ACHN (cell line): ENCODE measurements around the gene LBX1.

Source experiments
- DNase-seq: peaks from one replicate; pipeline ENCODE4 v3.0.0-alpha.2; 2015
- in situ Hi-C: cut with HindIII; loops from 2 replicates; pipeline ENCODE4 v1.10.0; 2017; ENCODE audit warnings: low sequenced_read_pairs, low pct_ligation_motif_present, low pct_unique_long_range_greater_than_20kb

The LBX1 gene

GRCh38 chr10:101228153-101228965 is 904 bp downstream of the LBX1 start:
- DNase-seq = no peak
- in situ Hi-C loops = no loop called here

DNA sequence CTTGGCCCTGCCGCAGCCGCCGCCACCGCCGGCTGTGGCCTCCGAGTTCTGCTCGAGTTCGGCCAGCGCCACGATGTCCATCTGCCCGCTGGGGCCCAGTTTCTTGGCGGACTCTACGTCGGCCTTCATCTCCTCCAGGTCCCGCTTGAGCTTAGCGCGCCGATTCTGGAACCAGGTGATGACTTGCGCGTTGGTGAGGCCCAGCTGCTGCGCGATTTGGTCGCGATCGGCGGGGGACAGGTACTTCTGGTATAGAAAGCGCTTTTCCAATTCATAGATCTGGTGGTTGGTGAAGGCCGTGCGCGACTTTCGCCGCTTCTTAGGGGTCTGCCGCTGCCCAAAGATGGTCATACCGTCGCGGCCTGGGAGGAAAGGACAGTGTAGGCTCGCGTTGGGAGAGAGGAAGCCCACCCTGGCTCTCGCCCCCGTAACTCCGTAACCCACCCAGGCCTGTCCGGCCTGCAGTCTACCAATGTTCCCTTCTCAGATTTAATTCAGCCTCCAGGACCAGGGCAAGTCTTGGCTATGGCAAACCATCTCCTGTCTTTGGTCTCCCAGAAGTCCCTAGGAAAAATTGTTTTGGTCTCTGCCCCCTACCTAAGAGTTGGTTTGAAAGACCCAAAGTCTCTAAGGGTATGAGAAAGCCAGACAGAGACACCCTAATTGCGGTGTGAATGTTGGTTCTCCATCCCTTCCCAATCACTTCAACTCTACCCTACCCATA is 1.7 kb downstream of the LBX1 start:
- in situ Hi-C loops = no loop called here
- no peak for DNase-seq

DNA sequence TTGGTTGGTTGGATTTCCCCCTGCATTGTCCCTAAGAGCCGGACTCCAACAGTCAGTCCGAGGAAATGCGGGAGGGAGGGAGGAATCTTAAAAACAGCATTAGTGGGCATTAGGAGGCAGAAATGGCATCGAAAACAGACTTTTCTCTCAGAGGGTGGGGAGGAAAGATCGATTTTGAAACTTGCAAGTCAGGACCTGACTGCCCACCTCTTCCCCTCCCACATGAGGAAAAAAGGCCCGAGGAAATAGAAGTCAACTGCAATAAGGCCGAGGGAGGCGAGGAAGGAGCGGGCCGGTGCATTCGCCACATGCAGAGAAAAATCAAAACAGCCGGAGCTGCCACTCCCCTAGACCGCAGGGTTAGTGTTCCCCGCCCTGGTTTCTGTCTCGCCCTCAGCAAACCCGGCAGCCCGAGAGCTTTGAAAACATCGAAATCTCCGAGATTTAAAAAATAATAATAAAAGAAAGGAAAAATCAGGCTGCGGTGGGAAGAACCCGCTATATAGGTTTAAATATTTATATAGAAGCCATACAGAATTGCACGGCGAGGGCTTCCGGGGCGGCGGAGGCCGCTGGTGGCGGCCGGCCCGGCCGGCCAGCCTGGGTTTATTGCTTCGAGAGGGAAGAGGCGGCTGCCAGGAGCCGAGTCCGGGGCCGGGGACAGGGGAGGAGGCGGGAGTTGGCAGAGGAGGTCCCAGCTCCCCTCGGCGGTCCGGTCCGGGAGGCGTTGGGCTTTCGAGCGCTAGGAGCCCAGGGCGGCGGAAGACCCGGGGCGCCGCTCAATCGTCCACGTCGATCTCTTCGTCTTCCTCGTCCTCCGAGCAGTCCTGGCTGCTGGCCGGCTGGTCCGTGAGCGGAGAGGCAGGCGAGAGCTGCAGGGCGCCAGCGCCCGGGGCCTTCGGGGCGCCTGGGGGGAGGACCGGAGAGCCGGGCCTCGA is 2.5 kb downstream of the LBX1 start:
- no peak for DNase-seq
- in situ Hi-C loops = no loop called here

DNA sequence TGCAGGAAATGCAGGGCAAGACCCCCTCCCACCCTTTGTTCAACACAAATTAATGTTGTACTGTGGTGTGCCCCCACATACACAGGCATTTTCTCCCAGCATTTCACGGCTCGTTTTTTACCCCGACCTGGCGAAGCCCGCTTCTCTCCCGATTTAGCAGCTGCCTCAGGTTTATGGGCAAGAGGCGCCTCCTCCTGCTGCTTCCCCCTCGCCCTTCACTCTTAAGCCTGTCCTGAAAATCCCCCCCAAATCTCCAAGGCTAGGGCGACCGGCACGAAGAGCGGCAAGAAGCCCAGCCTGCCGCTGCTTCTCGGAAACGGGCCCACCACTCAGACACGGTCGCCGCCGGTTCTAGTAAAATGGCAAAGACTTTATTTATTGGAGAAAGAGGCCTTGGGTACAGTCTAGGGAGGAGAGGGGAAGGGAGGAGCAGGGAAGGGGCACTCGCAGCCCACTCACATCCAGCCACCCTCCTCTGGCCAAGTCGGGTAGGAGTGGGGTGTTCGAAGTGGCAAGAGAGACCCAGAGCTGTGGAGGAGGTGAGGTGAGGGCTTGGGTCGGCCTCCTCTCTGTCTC is 3.3 kb downstream of the LBX1 start:
- no peak for DNase-seq
- in situ Hi-C loops = no loop called here

GRCh38 chr10:101224910-101225823 is 4.1 kb downstream of the LBX1 start:
- DNase-seq = no peak
- in situ Hi-C loops = no loop called here

- in situ Hi-C loops = no loop called here
- no peak for DNase-seq
Observed at GRCh38 chr10:101224060-101224909, 5.0 kb downstream of the LBX1 start.

DNA sequence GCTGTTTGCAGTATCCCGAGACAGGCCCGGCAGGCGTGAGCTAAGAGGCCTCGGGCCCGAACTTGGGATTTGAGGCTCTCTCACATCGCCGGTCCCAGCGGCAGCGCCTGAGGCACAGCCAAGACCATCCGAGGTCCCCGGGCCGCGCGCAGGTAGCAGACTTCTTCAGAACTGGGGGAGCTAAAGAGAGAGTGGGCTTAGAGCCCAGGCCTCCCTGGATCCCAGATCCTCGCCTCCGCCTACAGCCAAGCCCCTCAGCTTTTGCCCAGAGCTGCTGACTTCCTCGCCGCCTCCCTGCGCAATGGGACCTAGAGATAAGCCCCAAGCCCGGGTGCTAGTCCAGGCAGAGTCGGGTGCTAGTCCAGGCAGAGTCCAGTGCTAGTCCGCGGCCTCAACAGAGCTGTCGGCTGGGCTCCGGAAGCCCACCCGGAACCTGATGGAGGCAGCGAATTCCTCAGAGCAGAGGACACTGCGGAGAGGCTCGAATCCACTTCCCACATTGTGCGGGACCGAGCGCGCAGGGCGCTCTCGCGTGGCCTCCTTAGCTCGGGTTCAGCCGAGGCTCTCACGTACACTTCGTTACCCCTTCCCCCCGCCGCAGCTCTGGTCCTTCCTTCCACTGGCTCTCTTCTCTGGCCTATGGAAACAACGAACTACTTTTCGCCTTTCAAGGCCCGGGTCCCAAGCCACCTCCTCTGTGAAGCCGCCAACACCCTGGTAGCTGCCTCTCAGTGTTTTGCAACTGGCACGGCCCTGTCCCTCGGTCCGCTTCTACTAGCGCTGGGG is 5.8 kb downstream of the LBX1 start:
- in situ Hi-C loops = no loop called here
- no peak for DNase-seq

DNA sequence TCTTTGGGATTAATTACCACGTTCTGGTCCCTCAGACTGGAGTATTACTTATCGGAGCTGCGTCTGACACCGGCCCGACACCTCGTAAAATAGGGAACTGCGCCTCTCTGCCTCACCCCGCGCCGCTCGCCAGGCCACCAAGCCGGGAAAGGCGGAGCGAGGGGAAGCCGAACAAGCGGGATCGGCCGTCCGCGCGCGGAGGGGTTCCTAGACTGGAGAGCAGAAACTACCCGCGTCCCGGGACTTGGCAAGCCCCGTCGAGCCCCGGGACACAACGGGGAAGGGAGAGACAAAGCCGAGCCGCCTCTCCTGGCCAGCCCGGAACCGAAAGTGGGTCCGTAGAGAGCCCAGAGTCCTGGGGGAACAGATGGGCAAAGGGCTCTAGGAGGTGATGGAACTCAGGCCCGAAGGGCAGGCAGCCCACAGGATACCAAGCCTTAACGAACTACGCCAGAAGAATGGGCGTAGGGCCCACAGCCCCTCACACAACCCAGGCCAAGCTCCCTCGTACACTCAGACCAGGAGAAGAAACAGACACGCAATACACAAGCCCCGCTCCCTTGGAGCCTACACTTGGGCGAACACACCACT is 6.5 kb downstream of the LBX1 start:
- DNase-seq = no peak
- in situ Hi-C loops = no loop called here

DNA sequence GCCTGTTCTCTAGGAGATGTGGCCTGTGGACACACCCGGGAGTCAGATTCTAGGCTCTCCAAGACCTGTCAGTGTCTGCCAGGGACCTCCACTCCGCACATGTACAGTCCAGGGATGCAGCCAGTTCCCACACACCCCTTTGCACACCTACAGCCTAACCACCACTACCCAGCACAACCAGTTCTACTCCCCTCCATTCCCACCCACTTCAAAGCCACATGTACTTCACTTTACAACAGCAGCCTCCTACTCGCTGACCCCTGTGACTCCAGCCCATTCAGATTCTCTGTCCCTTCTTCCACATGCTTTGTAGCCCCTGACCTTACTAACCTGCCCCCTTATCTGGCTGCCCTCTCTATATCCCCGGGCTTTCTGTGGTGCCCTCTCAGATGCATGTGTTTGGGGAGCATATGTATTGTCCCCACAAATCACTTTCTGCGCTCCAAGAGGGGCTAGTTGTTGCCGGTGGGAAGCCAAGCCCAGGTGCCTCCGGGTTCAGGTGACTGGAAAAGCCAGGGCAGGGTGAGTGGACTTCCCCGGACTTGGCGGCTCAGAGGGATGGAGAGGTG is 7.2 kb downstream of the LBX1 start:
- DNase-seq = no peak
- in situ Hi-C loops = no loop called here

- in situ Hi-C loops = no loop called here
- DNase-seq = no peak
Observed at GRCh38 chr10:101221549-101221948, 7.7 kb downstream of the LBX1 start.

DNA sequence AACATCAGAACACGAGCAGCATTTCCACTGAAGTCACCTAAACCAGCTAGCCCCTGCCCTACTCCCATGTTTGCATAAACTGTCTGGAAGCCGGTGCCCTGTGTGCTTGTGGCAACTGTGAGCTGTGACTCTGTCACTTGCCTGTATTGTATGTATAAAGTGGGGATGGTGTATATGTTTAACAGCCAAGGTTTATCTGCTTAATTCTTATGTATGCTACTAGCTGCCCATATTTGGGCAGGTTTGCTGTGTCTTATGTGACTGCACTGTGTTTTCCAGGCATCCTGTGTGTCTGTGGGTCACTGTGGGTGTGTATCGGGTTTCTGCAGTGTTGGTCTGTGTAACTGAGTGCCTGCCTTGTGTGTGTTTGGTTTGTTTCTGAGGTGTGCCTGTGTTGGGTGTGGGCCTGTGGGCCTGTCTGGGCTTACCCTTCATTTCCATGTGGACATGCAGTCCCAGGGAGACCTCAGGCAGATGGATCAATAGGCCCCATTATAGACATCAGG is 9.3 kb downstream of the LBX1 start:
- in situ Hi-C loops = no loop called here
- DNase-seq = no peak

DNA sequence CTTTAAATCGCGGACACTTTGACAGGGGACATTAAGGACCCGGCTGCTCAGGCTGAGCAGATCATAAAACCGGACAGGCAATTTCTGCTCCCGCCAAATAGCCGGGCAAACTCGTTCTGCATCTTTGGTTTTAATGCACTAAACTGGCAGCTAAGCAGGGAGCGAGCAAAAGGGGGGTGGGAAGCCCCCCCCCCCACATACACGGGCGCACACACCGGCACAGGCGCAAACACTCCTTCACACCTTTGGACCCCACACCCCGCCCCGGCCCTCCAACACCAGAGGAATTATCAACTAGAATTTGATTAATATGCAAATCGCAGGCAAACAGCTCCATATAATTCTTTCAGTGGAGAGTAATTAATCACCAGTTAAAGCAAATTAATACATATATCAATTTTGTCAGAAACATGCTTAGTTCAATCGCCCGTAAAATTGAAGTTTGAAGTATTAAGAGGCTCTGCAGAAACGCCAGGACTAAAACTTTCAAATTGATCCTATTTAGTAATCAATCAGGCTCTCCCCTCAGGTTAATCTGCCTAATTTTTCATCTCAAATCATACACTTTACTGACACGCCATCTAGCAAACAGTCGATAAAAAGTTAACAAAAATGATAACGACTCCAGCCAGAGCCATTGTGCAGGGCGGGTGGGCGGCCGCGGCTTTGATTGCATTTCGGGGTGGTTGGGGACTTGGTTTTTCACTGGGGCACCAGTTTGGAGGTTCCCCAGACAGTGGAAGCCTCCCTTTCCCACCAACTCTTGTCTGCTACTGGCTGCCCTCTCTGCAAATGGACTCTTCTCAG is 9.9 kb downstream of the LBX1 start:
- DNase-seq = no peak
- in situ Hi-C loops = no loop called here

GRCh38 chr10:101218351-101219138 is 10.7 kb downstream of the LBX1 start:
- in situ Hi-C loops = no loop called here
- DNase-seq = no peak
